Measurements from ENCODE around the gene INHBA.

- TF ChIP-seq CTCF (IDR thresholded peaks at IDR 0.05; ENCODE audit: insufficient read depth, low read length) (no peak), REST (IDR thresholded peaks at IDR 0.05; ENCODE audit: insufficient replicate concordance, low read depth) (no peak), POLR2AphosphoS5 (IDR thresholded peaks at IDR 0.05; ENCODE audit: low read depth) (no peak), GABPA (IDR thresholded peaks at IDR 0.05; ENCODE audit: low read depth) (no peak), SPI1 (IDR thresholded peaks at IDR 0.05; ENCODE audit: borderline replicate concordance, low read depth) (peak; percentile 45; the same call in 1 of the 2 replicates)
Measured at GRCh38 chr7:41688906-41689305, 14.0 kb downstream of the INHBA start.

Measured in HL-60 (cell line).